ENCODE measurements around the gene GOLGA6A. TPM values are rescaled to one million over a fixed set of nuclear protein-coding genes. Genes with fewer than 3 reads are reported as not detected.

The GOLGA6A gene
- total and polyA plus RNA-seq, 2 experiments from 2014 or later: not detected

DNA sequence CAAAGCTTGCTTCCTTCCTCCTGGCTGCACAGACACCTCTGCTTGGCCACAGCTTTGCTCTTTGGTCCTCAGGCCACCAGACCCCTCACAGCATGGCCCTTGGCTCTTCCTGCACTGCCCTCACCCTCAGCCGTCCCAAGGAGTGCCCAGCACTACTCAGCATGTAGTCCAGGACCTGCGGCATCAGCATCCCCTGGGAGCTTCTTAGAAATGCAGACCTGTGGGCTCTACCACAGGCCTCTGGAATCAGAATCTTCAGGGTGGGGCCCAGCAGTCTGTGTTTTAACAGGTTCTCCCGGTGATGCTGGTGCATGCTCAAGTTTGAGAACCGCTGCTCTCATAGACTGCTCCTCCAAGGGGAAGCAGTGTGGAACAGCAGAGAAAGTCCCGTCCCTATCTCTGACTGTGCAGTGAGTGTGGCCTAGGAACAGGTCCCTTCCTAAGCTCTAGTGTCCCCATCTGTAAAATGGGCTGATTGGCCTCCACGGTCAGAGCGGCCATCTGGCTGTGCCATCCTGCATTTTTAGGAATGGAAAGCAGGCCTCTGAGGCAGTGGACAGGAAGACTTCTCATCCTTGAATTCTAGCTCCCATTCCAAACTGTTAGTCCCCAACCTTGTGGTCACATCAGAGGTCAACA, 36.6 kb downstream of the GOLGA6A start:
- H3K27ac ChIP-seq: no peak overlapping the region
- no peak overlapping the region for H3K4me2 ChIP-seq
- WGBS (ENCODE audit: low lambda C conversion rate, missing lambda C conversion rate): 82% methylated on average over 7 of the region's 7 CpGs
- no peaks in the 10 kb centered on the region for H3K27me3 ChIP-seq
- no peaks in the 10 kb centered on the region for H4K20me1 ChIP-seq (ENCODE audit: insufficient read depth, poor library complexity, severe bottlenecking)
- no peaks in the 10 kb centered on the region for H3K9me3 ChIP-seq (ENCODE audit: low read depth)
- H3K4me3 ChIP-seq: no peak overlapping the region
- DNase-seq (ENCODE audit: low spot score): no peak
- H3K4me1 ChIP-seq (ENCODE audit: insufficient read depth): peaks cover 7% of the 10 kb centered on the region
- H2AFZ ChIP-seq: no peak overlapping the region
- no peaks in the 10 kb centered on the region for H3K36me3 ChIP-seq (replicated peaks; ENCODE audit: insufficient read depth, low read depth)
- TF ChIP-seq, protein P1, sequence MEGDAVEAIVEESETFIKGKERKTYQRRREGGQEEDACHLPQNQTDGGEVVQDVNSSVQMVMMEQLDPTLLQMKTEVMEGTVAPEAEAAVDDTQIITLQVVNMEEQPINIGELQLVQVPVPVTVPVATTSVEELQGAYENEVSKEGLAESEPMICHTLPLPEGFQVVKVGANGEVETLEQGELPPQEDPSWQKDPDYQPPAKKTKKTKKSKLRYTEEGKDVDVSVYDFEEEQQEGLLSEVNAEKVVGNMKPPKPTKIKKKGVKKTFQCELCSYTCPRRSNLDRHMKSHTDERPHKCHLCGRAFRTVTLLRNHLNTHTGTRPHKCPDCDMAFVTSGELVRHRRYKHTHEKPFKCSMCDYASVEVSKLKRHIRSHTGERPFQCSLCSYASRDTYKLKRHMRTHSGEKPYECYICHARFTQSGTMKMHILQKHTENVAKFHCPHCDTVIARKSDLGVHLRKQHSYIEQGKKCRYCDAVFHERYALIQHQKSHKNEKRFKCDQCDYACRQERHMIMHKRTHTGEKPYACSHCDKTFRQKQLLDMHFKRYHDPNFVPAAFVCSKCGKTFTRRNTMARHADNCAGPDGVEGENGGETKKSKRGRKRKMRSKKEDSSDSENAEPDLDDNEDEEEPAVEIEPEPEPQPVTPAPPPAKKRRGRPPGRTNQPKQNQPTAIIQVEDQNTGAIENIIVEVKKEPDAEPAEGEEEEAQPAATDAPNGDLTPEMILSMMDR (IDR thresholded peaks at IDR 0.05; ENCODE audit: poor library complexity): no peak
- TF ChIP-seq EZH2 (IDR thresholded peaks at IDR 0.05; ENCODE audit: borderline replicate concordance): no peak
- TF ChIP-seq EZH2phosphoT487 (IDR thresholded peaks at IDR 0.05; ENCODE audit: low read depth, severe bottlenecking, unreplicated experiment): no peak
- H3K79me2 ChIP-seq: no peaks in the 10 kb centered on the region
- H3K9me2 ChIP-seq (replicated peaks; ENCODE audit: insufficient read depth): no peaks in the 10 kb centered on the region

DNA sequence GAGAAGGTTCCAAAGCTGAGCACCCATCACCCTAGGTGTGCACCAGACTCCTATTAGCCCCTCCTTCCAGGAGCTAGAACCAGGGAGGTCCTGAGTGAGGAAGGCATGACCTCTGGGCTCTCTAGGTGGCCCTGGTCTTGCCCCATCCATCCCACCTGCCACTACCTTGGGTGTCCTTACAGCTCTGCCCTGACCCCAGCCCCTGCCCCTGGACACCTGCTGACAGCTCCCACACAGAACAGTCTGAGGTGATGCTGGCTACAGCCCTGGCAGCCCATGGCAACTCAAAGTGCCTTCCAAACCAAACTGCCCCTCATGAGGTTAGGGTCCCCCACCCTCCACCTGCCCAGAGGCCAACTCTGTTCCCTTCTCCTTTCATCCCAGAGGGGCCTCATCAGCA, 37.2 kb downstream of the GOLGA6A start:
- Histone ChIP-seq H3K4me1 (ENCODE audit: insufficient read depth) (peaks cover 5% of the 10 kb centered on the region), H3K4me2 (no peak overlapping the region), H3K27me3 (no peaks in the 10 kb centered on the region), H3K27ac (no peak overlapping the region), H3K79me2 (no peaks in the 10 kb centered on the region), H2AFZ (no peak overlapping the region), H3K9me2 (replicated peaks; ENCODE audit: insufficient read depth) (no peaks in the 10 kb centered on the region), H3K36me3 (replicated peaks; ENCODE audit: insufficient read depth, low read depth) (no peaks in the 10 kb centered on the region), H3K4me3 (no peak overlapping the region), H3K9me3 (ENCODE audit: low read depth) (no peaks in the 10 kb centered on the region), H4K20me1 (ENCODE audit: insufficient read depth, poor library complexity, severe bottlenecking) (no peaks in the 10 kb centered on the region)
- DNase-seq (ENCODE audit: low spot score): no peak
- no peak for TF ChIP-seq EZH2 (IDR thresholded peaks at IDR 0.05; ENCODE audit: borderline replicate concordance)
- TF ChIP-seq EZH2phosphoT487 (IDR thresholded peaks at IDR 0.05; ENCODE audit: low read depth, severe bottlenecking, unreplicated experiment): no peak
- TF ChIP-seq, protein P1 (IDR thresholded peaks at IDR 0.05; ENCODE audit: poor library complexity): no peak

DNA sequence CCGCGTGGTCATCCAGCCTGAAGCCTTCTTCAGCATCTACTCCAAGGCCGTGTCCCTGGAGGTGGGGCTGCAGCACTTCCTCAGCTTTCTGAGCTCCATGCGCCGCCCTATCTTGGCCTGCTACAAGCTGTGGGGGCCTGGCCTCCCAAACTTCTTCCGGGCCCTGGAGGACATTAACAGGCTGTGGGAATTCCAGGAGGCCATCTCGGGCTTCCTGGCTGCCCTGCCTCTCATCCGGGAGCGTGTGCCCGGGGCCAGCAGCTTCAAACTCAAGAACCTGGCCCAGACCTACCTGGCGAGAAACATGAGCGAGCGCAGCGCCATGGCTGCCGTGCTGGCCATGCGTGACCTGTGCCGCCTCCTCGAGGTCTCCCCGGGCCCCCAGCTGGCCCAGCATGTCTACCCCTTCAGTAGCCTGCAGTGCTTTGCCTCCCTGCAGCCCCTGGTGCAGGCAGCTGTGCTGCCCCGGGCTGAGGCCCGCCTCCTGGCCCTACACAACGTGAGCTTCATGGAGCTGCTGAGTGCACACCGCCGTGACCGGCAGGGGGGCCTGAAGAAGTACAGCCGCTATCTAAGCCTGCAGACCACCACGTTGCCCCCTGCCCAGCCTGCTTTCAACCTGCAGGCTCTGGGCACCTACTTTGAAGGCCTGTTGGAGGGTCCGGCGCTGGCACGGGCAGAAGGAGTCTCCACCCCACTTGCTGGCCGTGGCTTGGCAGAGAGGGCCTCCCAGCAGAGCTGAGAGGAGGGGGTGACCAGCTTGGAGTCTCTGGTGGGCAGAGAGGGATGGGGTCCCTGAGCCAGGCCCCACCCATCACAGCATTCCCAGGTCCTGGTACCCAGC, 37.9 kb downstream of the GOLGA6A start:
- Histone ChIP-seq H2AFZ (no peak overlapping the region), H3K9me3 (ENCODE audit: low read depth) (no peaks in the 10 kb centered on the region), H3K27me3 (no peaks in the 10 kb centered on the region), H3K4me1 (ENCODE audit: insufficient read depth) (peaks cover 5% of the 10 kb centered on the region), H3K79me2 (no peaks in the 10 kb centered on the region), H3K4me3 (no peak overlapping the region), H4K20me1 (ENCODE audit: insufficient read depth, poor library complexity, severe bottlenecking) (no peaks in the 10 kb centered on the region), H3K36me3 (replicated peaks; ENCODE audit: insufficient read depth, low read depth) (no peaks in the 10 kb centered on the region), H3K27ac (no peak overlapping the region), H3K9me2 (replicated peaks; ENCODE audit: insufficient read depth) (no peaks in the 10 kb centered on the region), H3K4me2 (no peak overlapping the region)
- DNase-seq (ENCODE audit: low spot score): no peak
- 90% methylated on average over 30 of the region's 31 CpGs for WGBS (ENCODE audit: low lambda C conversion rate, missing lambda C conversion rate)
- no peak for TF ChIP-seq EZH2phosphoT487 (IDR thresholded peaks at IDR 0.05; ENCODE audit: low read depth, severe bottlenecking, unreplicated experiment)
- TF ChIP-seq, protein P1 (IDR thresholded peaks at IDR 0.05; ENCODE audit: poor library complexity): no peak
- no peak for TF ChIP-seq EZH2 (IDR thresholded peaks at IDR 0.05; ENCODE audit: borderline replicate concordance)
